ENCODE results near the gene CACNA2D4.
"Not testable (repeated sequence)": the region's sequence is repeated elsewhere in the genome, so short reads cannot be mapped to it uniquely, and the experiment has no call there.

Gene CACNA2D4, protein sequence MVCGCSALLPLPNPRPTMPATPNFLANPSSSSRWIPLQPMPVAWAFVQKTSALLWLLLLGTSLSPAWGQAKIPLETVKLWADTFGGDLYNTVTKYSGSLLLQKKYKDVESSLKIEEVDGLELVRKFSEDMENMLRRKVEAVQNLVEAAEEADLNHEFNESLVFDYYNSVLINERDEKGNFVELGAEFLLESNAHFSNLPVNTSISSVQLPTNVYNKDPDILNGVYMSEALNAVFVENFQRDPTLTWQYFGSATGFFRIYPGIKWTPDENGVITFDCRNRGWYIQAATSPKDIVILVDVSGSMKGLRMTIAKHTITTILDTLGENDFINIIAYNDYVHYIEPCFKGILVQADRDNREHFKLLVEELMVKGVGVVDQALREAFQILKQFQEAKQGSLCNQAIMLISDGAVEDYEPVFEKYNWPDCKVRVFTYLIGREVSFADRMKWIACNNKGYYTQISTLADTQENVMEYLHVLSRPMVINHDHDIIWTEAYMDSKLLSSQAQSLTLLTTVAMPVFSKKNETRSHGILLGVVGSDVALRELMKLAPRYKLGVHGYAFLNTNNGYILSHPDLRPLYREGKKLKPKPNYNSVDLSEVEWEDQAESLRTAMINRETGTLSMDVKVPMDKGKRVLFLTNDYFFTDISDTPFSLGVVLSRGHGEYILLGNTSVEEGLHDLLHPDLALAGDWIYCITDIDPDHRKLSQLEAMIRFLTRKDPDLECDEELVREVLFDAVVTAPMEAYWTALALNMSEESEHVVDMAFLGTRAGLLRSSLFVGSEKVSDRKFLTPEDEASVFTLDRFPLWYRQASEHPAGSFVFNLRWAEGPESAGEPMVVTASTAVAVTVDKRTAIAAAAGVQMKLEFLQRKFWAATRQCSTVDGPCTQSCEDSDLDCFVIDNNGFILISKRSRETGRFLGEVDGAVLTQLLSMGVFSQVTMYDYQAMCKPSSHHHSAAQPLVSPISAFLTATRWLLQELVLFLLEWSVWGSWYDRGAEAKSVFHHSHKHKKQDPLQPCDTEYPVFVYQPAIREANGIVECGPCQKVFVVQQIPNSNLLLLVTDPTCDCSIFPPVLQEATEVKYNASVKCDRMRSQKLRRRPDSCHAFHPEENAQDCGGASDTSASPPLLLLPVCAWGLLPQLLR

GRCh38 chr12:1918081-1918883, at the start of gene CACNA2D4:
TSS of gene CACNA2D4 (minus strand) at chr12:1918652. CDS start at chr12:1918473, 179 bp downstream.
- DNase-seq: no peak

- DNase-seq: no peak
Measured at GRCh38 chr12:1966561-1967226, 48.2 kb upstream of the CACNA2D4 start.

- DNase-seq: no peak
Measured at GRCh38 chr12:1965916-1966315, 47.5 kb upstream of the CACNA2D4 start.

- DNase-seq: no peak
Measured at GRCh38 chr12:1962051-1963020, 43.9 kb upstream of the CACNA2D4 start.

DNA sequence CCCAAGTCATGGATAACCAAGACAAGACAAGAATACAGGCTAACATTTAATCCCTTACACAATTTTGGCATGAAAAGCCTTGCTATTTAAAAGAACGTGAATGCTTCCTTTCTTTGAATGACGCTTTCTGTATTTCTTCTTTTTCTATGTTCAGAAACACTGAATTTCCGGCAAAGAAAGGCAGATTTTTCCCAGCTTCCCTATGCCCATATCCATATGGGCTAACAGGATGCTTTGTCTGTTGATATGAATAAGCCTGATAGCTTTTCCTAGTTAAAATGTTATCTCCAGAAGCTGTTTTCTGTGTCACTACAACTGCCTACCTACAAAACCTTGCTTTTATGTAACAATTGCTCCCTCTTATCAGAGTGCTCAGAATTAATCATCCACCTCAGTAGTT, 38.3 kb upstream of the CACNA2D4 start:
- no peak for DNase-seq

DNA sequence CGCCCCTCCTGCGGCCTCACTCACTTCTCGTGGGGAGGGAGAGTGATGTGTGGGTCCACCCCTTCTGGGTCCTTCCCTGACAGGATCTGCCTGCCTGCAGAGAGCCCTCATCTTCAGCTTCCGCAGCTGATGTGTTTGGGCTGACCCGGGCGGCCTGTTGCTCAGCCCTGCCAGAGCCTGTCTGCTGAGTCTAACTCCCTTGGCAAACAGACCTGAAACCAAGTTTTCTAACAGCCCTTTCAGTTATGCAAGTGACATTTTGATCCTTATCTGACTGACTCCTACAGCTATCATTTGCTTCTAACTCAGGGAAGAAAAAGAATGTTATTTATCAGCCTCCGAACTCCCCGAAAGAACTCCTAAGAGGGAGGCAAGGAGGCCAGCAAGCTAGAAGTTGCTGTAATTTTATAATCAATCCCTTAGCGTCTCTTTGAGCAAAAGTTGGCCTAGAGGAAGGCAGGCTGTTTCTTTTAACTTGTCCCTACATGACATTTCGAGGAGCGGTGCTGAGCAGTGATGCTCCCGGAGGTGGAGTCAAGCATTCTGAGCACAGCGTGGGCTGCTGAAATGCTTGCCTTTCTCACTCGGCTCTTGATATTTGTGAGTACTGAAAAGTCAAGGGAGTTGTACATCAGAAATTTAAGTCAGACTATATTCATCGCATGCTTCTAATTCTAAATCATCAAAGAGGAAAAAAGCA, 31.5 kb upstream of the CACNA2D4 start:
- no peak for DNase-seq

DNA sequence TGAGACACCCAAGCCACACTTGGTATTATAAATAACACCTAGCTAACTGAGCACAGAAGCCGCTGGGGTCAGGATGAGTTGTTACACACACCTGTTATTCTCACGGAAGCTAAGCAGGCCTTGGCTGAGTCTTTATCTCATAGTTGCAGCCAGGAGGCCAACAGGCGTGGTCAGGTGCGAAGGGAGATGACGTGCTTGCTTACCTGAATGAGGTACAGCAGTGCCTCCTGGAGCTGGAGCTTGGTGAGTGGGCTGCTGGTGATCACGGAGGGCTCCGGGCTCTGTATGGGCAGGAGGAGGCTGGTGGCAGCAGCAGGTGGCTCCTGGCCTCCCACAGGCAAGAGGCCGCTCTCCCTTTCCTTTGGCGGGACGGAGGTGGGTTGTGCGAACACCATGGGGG, 30.4 kb upstream of the CACNA2D4 start:
- DNase-seq: no peak

DNA sequence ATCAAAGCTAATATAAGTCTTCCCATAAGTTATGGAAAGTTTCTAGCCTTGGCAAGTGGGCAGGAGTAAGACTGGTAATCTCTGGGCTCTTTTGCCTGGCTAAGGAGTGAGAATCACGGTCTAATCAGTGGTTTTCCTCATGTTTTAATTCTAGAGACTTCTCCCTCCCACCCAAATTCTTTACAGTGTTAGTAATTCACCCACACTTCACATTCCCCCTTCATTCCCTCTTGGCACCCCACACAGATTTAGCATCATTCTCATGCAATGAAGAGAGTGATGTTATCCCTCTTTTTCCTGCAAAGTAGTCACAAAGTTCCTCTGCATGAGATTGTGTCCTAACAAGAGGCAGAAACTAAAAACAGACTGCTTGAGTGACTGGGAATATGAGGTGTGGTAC, 28.6 kb upstream of the CACNA2D4 start:
- DNase-seq: no peak

- DNase-seq: no peak
Measured at GRCh38 chr12:1946296-1946695, 27.8 kb upstream of the CACNA2D4 start.

DNA sequence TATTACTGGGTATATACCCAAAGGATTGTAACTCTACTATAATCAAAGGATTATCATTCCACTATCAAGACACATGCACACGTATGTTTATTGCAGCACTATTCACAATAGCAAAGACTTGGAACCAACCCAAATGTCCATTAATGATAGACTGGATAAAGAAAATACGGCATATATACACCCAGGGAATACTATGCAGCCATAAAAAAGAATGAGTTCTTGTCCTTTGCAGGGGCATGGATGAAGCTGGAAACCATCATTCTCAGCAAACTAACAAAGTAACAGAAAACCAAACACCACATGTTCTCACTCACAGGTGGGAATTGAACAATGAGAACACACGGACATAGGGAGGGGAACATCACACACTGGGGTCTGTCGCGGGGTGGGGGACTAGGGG, 27.1 kb upstream of the CACNA2D4 start:
- not testable (repeated sequence) for DNase-seq

DNA sequence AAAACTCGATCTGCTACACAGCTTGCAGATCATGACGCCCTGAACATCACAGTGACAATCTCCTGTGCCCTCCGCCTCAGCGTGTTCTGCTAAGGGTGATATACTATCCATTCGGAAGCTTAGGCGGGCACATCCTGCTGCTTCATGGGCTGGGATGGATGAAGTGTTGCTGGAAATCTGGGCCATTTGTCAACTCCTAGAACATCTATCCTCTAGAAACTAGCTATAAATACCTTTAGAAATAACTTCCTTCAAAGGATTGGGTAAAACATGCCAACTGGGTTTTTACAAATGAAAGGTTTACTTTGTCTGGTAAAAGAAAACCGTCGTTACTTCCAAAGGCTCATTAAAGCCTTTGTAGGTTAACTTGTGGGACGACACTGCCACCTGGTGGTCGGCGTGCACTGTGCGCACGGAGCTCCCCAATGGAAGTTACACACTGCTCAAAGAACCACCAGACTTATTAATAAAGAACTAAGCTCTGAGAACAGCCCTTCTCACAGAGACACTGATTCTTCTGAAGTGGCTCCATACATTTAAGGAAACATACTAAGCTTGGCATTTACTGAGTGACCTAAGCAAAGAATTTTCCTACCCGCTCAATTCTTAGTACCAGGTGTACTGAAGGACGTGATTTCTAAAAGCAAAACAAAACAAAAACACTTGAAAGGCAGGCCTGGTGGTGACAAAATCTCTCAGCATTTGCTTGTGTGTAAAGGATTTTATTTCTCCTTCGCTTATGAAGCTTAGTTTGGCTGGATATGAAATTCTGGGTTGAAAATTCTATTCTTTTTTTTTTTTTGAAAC, 21.6 kb upstream of the CACNA2D4 start:
- DNase-seq: peak; percentile 5

DNA sequence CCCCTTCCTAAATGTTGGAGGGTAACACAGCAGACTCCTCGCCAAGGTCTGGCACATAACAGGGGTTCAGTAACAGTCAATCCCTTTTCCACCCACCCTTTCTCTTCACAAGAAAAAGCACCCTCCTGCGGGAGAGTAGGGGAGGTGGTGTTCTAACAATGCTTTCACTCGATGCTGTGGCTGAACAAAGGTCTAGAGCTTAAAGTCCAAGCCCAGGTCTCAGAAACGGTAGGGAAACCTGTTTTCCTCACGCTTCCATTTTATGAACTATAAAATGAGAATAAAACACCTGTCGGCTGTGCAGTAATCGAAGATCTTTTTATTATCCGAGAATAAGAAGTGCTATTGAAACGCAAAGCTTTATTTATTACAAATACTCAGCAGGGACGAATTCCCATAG, 20.9 kb upstream of the CACNA2D4 start:
- DNase-seq: no peak

- DNase-seq: no peak
Measured at GRCh38 chr12:1937481-1938224, 19.2 kb upstream of the CACNA2D4 start.

GRCh38 chr12:1936406-1937320, 18.2 kb upstream of the CACNA2D4 start:
- peak; percentile 6 for DNase-seq

GRCh38 chr12:1935700-1936378, 17.4 kb upstream of the CACNA2D4 start:
- DNase-seq: no peak

- no peak for DNase-seq
Measured at GRCh38 chr12:1935242-1935641, 16.8 kb upstream of the CACNA2D4 start.

DNA sequence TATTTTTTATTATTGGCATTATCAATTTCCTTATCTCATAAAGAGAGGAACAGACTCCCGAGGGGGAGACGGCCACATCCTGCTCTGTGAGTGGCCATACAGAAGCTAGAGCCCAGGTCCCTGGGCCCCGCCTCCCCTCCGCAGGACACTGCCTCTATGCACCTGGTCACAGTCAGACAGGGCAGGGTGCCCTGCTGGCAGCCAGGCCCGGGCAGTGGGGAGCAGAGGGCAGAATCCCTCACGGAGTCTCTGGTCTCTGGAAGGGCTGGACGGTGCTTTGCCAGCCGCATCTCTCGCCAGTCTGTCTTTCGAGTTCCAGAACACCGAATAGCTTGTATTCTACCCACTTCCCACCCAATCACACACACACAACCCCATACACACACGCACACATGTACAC, 16.4 kb upstream of the CACNA2D4 start:
- no peak for DNase-seq
